WTC11 (cell line): ENCODE data around the gene FHAD1. TPM values are rescaled to one million over a fixed set of nuclear protein-coding genes. Genes with fewer than 3 reads are reported as not detected.

Source experiments
- ATAC-seq: fragments of 200-7000 bp; cut with Tn5 transposase; 2 replicates; pipeline ENCODE4 v1.10.0; 2021; ENCODE audit warnings: mild to moderate bottlenecking, moderate library complexity
- CTCF ChIA-PET: fragments of 300-600 bp; sonication (Branson Sonifier 250); formaldehyde crosslinking; loops from one replicate; lab custom pipeline; 2021; ENCODE audit warnings: antibody characterized with exemption; lab: Charles Lee
- POLR2A ChIA-PET: fragments of 350-600 bp; sonication (Branson Sonifier 250); formaldehyde crosslinking; loops from one replicate; lab custom pipeline; 2021; ENCODE audit warnings: antibody characterized with exemption; lab: Charles Lee
- DNase-seq: peaks from one replicate; pipeline ENCODE4 v3.0.0; 2021; ENCODE audit warnings: low spot score
- H3K27ac Mint-ChIP-seq: 2 replicates; pipeline ENCODE4 v1.8.0; 2021; ENCODE audit warnings: mixed read lengths
- H3K27me3 Mint-ChIP-seq: 2 replicates; pipeline ENCODE4 v1.8.0; 2021; ENCODE audit warnings: low read depth, mild to moderate bottlenecking, moderate library complexity, mixed read lengths
- H3K36me3 Mint-ChIP-seq: 2 replicates; pipeline ENCODE4 v1.8.0; 2021; ENCODE audit warnings: mixed read lengths
- H3K4me1 Mint-ChIP-seq: 2 replicates; pipeline ENCODE4 v1.8.0; 2022; ENCODE audit warnings: mixed read lengths
- H3K4me3 Mint-ChIP-seq: 2 replicates; pipeline ENCODE4 v1.8.0; 2021; ENCODE audit warnings: mild to moderate bottlenecking, moderate library complexity, mixed read lengths
- H3K9me3 Mint-ChIP-seq: 2 replicates; pipeline ENCODE4 v1.8.0; 2021; ENCODE audit warnings: mixed read lengths
- ATF2 ChIP-seq: sonication (generic); formaldehyde crosslinking; IDR thresholded peaks from 2 replicates; pipeline ENCODE4 v1.8.1; 2022; ENCODE audit warnings: low read depth, missing genetic modification reagents, borderline replicate concordance
- ATF3 ChIP-seq: sonication (generic); formaldehyde crosslinking; conservative IDR thresholded peaks from 2 replicates; pipeline ENCODE4 v1.8.1; 2022; ENCODE audit warnings: mild to moderate bottlenecking, missing genetic modification reagents
- CTCF ChIP-seq: fragments of 200-600 bp; IDR thresholded peaks from 2 replicates; pipeline ENCODE4 v1.8.0; 2022; ENCODE audit warnings: antibody characterized with exemption
- ERG ChIP-seq: fragments of 250-450 bp; sonication (Bioruptor Pico); IDR thresholded peaks from 2 replicates; pipeline ENCODE4 v1.8.0; 2021; ENCODE audit warnings: mild to moderate bottlenecking
- GTF2I ChIP-seq: fragments of 250-450 bp; sonication (Bioruptor Pico); conservative IDR thresholded peaks from 2 replicates; pipeline ENCODE4 v1.4.0; 2021; ENCODE audit warnings: mild to moderate bottlenecking
- HMGA2 ChIP-seq: fragments of 250-450 bp; sonication (Bioruptor Pico); IDR thresholded peaks from 2 replicates; pipeline ENCODE4 v1.4.0; 2021; ENCODE audit warnings: mild to moderate bottlenecking, moderate library complexity
- MAX ChIP-seq: sonication (generic); formaldehyde crosslinking; IDR thresholded peaks from 2 replicates; pipeline ENCODE4 v1.8.0; 2022; ENCODE audit warnings: mild to moderate bottlenecking, missing genetic modification reagents
- MLX ChIP-seq: sonication (generic); formaldehyde crosslinking; IDR thresholded peaks from 2 replicates; pipeline ENCODE4 v1.8.1; 2023; ENCODE audit warnings: mild to moderate bottlenecking, missing genetic modification reagents, moderate library complexity
- MXD4 ChIP-seq: fragments of 250-450 bp; sonication (Bioruptor Pico); IDR thresholded peaks from 2 replicates; pipeline ENCODE4 v1.8.0; 2021; ENCODE audit warnings: mild to moderate bottlenecking, moderate library complexity, borderline replicate concordance
- NFE2L1 ChIP-seq: sonication (generic); formaldehyde crosslinking; IDR thresholded peaks from 2 replicates; pipeline ENCODE4 v1.8.1; 2023; ENCODE audit warnings: missing genetic modification reagents
- USF2 ChIP-seq: sonication (generic); formaldehyde crosslinking; IDR thresholded peaks from 2 replicates; pipeline ENCODE4 v1.8.1; 2023; ENCODE audit warnings: mild to moderate bottlenecking, missing genetic modification reagents, moderate library complexity
- ZNF425 ChIP-seq: fragments of 250-450 bp; sonication (Bioruptor Pico); conservative IDR thresholded peaks from 2 replicates; pipeline ENCODE4 v1.9.0; 2021; ENCODE audit warnings: mild to moderate bottlenecking
- ZNF671 ChIP-seq: fragments of 250-450 bp; sonication (Bioruptor Pico); IDR thresholded peaks from 2 replicates; pipeline ENCODE4 v1.8.0; 2021; ENCODE audit warnings: mild to moderate bottlenecking
- ZSCAN18 ChIP-seq: fragments of 250-450 bp; sonication (Bioruptor Pico); IDR thresholded peaks from 2 replicates; pipeline ENCODE4 v2.1.2; 2022; ENCODE audit warnings: mild to moderate bottlenecking, moderate library complexity
- total RNA-seq: library from RNA; stranded (reverse); gene quantifications from 3 replicates; pipeline ENCODE4 v1.2.3, GENCODE V29; 2021

Gene FHAD1
- total RNA-seq, 1 experiment from 2014 or later, result 3.0 TPM

GRCh38 chr1:15428815-15429435, 181.9 kb downstream of the FHAD1 start:
- CTCF ChIA-PET, result interaction anchor here (0.8 to 5.3 kb wide), 3 partner anchors 10 to 105 kb away, joined by 3 to 118 read pairs (median 4); no protein-coding TSS in a partner anchor
- Mint-ChIP-seq H3K27ac (no peak overlapping the region), H3K4me3 (no peak overlapping the region), H3K9me3 (no peaks in the 10 kb centered on the region), H3K27me3 (no peaks in the 10 kb centered on the region), H3K4me1 (peaks cover 4% of the 10 kb centered on the region; the same call in 1 of the 2 replicates), H3K36me3 (no peaks in the 10 kb centered on the region)
- DNase-seq, result no peak
- ATAC-seq, result no peak
- POLR2A ChIA-PET, result no interaction called here
- TF ChIP-seq ZSCAN18 (CRISPR knock-in tag) (no peak), NFE2L1 (CRISPR knock-in tag) (no peak), GTF2I (CRISPR knock-in tag) (no peak)

GRCh38 chr1:15429701-15430149, 182.7 kb downstream of the FHAD1 start:
- no peaks in the 10 kb centered on the region for H3K9me3 Mint-ChIP-seq
- ATAC-seq (no peak), DNase-seq (no peak)
- no peaks in the 10 kb centered on the region for H3K36me3 Mint-ChIP-seq
- peaks cover 4% of the 10 kb centered on the region; the same call in 1 of the 2 replicates for H3K4me1 Mint-ChIP-seq
- POLR2A ChIA-PET, result no interaction called here
- H3K27ac Mint-ChIP-seq, result no peak overlapping the region
- TF ChIP-seq USF2, result no peak
- no peak for TF ChIP-seq HMGA2 (CRISPR knock-in tag)
- H3K27me3 Mint-ChIP-seq, result no peaks in the 10 kb centered on the region
- H3K4me3 Mint-ChIP-seq, result no peak overlapping the region
- CTCF ChIA-PET, result interaction anchor here (0.8 to 5.3 kb wide), 2 partner anchors 78 to 106 kb away, joined by 3 to 118 read pairs; no protein-coding TSS in a partner anchor

- Mint-ChIP-seq H3K4me1 (peaks cover 4% of the 10 kb centered on the region; the same call in 1 of the 2 replicates), H3K27ac (no peak overlapping the region), H3K4me3 (no peak overlapping the region), H3K27me3 (no peaks in the 10 kb centered on the region), H3K36me3 (no peaks in the 10 kb centered on the region), H3K9me3 (no peaks in the 10 kb centered on the region)
- ChIA-PET CTCF (interaction anchor here (0.5 to 5.3 kb wide), 23 partner anchors 12 to 428 kb away, joined by 3 to 118 read pairs (median 4); partner anchors contain the start of gene EFHD2), POLR2A (no interaction called here)
- TF ChIP-seq ATF2 (no peak), MAX (CRISPR knock-in tag) (peak; percentile 42; the same call in 1 of the 2 replicates), CTCF (peak; percentile 96)
- peak; percentile 93 for DNase-seq
- ATAC-seq, result peak; percentile 93
Observed at GRCh38 chr1:15430787-15431570, 184.0 kb downstream of the FHAD1 start.

GRCh38 chr1:15431571-15431948, 184.5 kb downstream of the FHAD1 start:
- ATAC-seq, result no peak
- ChIA-PET POLR2A (no interaction called here), CTCF (interaction anchor here (0.6 to 5.3 kb wide), 23 partner anchors 8 to 428 kb away, joined by 3 to 118 read pairs (median 4); partner anchors contain the start of gene EFHD2)
- no peaks in the 10 kb centered on the region for H3K36me3 Mint-ChIP-seq
- no peak overlapping the region for H3K27ac Mint-ChIP-seq
- H3K4me3 Mint-ChIP-seq, result no peak overlapping the region
- H3K9me3 Mint-ChIP-seq, result no peaks in the 10 kb centered on the region
- H3K4me1 Mint-ChIP-seq, result peaks cover 4% of the 10 kb centered on the region; the same call in 1 of the 2 replicates
- DNase-seq, result no peak
- no peaks in the 10 kb centered on the region for H3K27me3 Mint-ChIP-seq
- TF ChIP-seq MXD4 (CRISPR knock-in tag) (no peak), ATF3 (CRISPR knock-in tag) (no peak), ZNF425 (CRISPR knock-in tag) (no peak), ZNF671 (no peak), MLX (no peak), ERG (CRISPR knock-in tag) (no peak)
